CD4-positive, alpha-beta T cell treated with Interferon gamma for 1 hour (primary cell): ENCODE data around the gene MED9.

Experiments used
- DNase-seq: peaks from one replicate; pipeline ENCODE4 v3.0.0-alpha.2; 2020

The MED9 gene

DNA sequence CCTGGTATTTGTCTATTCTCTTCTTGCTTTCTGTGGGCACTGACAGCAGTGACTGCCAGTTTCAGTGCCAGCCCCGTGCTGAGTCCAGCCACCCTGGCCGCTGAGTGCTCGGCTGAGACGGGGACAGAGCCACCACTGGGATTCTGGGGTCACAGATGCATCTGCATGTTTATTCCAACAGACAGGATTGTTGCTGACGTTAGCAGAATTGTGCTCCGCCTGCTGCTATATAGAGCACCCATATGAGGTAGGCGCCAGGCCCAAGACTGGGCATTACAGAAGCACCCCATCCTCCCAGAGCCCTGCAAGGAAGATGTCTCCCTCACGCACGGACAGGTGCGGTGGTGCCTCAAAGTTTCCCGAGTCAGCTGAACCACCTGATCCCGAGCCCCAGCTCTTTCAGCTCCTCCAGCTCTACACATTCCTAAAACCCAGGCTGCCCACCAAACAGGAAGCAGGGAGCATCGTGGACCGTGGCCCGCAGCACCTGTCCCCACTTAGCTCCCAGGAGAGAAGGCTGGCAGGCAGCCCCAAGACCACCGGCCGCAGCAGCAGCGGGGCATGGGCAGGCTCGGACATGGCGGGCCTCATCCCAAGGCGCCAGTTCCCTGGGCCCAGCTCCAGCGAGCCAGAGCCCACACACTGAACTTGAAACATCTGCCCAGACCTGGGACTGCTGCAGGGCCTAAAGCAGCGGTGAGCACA is 64.3 kb downstream of the MED9 start:
- DNase-seq: no peak

GRCh38 chr17:17541640-17542001 is 64.8 kb downstream of the MED9 start:
- no peak for DNase-seq
